ENCODE measurements around the gene RUFY1. TPM values are rescaled to one million over a fixed set of nuclear protein-coding genes. Genes with fewer than 3 reads are reported as not detected.
"Not testable (repeated sequence)": the region's sequence is repeated elsewhere in the genome, so short reads cannot be mapped to it uniquely, and the experiment has no call there.

The RUFY1 gene
- total and polyA plus RNA-seq, 9 of the 15 experiments (the other 6 are each of a cell fraction or from before 2014, with no cell fraction given): 5.0 to 41.7 (median 29.6) TPM

DNA sequence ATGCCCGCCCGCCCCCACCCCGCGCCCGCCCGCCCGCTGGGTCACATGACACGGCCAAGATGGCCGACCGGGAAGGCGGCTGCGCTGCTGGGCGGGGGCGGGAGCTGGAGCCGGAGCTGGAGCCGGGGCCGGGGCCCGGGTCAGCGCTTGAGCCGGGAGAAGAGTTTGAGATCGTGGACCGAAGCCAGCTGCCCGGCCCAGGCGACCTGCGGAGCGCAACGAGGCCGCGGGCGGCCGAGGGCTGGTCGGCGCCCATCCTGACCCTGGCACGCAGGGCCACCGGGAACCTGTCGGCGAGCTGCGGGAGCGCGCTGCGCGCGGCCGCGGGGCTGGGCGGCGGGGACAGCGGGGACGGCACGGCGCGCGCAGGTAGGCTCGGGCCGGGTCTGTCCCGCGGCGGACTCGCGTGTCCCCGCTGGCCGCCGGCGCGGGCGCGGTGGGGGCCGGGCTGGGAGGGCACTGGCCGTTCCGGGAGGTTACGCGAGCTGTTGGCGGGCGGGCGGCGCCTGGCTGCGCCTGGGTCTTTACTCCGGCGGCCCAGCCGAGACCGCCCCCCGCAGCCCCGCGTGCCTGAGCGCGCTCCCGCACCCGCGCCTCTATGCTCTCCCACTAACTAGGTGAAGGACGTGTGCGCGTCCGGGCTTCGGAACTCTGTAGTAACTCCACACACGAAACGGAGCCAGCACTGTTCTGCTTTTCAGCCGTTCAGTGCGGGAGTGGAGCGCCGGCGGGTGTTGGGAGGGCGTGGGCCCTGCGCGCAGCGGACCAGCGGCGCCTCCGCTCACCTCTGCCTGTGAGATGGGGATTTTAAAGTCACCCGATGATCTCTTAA is at the start of gene RUFY1 (continued):
- TF ChIP-seq, protein P1, sequence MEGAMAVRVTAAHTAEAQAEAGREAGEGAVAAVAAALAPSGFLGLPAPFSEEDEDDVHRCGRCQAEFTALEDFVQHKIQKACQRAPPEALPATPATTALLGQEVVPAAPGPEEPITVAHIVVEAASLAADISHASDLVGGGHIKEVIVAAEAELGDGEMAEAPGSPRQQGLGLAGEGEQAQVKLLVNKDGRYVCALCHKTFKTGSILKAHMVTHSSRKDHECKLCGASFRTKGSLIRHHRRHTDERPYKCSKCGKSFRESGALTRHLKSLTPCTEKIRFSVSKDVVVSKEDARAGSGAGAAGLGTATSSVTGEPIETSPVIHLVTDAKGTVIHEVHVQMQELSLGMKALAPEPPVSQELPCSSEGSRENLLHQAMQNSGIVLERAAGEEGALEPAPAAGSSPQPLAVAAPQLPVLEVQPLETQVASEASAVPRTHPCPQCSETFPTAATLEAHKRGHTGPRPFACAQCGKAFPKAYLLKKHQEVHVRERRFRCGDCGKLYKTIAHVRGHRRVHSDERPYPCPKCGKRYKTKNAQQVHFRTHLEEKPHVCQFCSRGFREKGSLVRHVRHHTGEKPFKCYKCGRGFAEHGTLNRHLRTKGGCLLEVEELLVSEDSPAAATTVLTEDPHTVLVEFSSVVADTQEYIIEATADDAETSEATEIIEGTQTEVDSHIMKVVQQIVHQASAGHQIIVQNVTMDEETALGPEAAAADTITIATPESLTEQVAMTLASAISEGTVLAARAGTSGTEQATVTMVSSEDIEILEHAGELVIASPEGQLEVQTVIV (CRISPR knock-in tag; IDR thresholded peaks at IDR 0.05; ENCODE audit: borderline replicate concordance): no peak
- TF ChIP-seq TAF1 (IDR thresholded peaks at IDR 0.05; ENCODE audit: control insufficient read depth, extremely low read depth, insufficient read depth, low read length, severe bottlenecking) (peak; percentile 49), NR2C2 (CRISPR knock-in tag; IDR thresholded peaks at IDR 0.05) (no peak), NR2C2 (tag; IDR thresholded peaks at IDR 0.05) (peak; percentile 81; the same call in 1 of the 2 replicates)

DNA sequence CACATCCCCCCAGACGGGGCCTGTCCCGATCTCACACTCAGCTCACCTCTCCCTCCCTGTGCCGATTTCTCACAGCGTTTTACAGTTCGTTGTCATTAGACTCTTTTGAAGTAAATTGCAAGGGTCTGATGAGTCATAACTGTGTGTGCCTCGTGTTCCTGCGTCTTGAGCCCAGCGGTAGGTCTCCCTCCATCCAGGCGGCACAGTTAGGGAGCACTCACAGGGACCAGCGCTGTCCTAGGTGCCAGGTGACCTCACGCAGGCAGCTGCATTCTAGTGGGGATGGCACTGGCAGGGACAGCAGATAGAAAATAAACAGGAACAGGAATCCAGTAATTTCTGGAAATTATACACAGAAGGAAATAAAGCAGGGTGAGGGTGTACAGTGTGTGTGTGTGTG is 48.4 kb upstream of the RUFY1 start:
- WGBS (ENCODE audit: insufficient coverage, low coverage, missing lambda C conversion rate): no CpG with 5 or more reads among the region's 11 CpGs
- H4K20me1 ChIP-seq (replicated peaks; ENCODE audit: control insufficient read depth, insufficient read depth, low read length); H2AFZ ChIP-seq (ENCODE audit: low read depth, low read length); DNase-seq (ENCODE audit: extremely low read depth in 1 of 4, low spot score in 3 of 4); BruUV-seq (replicated peaks); POLR2A ChIA-PET; ATAC-seq; H3K9me1 ChIP-seq (ENCODE audit: control insufficient read depth, insufficient read depth, low read length); in situ Hi-C loops (cut with MboI); intact Hi-C loops (cut with micrococcal nuclease); H3K4me1 ChIP-seq (replicated peaks in 1 of 2; ENCODE audit: control insufficient read depth in 2 of 2, insufficient read depth in 2 of 2, low read length in 2 of 2); H3K36me3 ChIP-seq (ENCODE audit: control insufficient read depth, insufficient read depth, low read length); H3K79me2 ChIP-seq (ENCODE audit: control insufficient read depth, insufficient read depth, low read length); H3K9ac ChIP-seq (ENCODE audit: insufficient read depth in 1 of 2, low read depth in 2 of 2, low read length in 2 of 2); H3K4me2 ChIP-seq (ENCODE audit: insufficient read depth, low read length); H3K4me3 ChIP-seq; CTCF ChIA-PET (ENCODE audit: low intra/inter-chr PET ratio); H3K27ac ChIP-seq (ENCODE audit: extremely low read depth, low read depth, low read length); H3K9me3 ChIP-seq (replicated peaks; ENCODE audit: control insufficient read depth, insufficient read depth, low read depth, low read length): not testable (repeated sequence)
- peaks cover 24 to 49% of the 10 kb centered on the region in 2 experiments for H3K27me3 ChIP-seq (ENCODE audit: control insufficient read depth in 2 of 2, insufficient read depth in 2 of 2, low read length in 2 of 2)
- FAIRE-seq: peak; percentile 56

DNA sequence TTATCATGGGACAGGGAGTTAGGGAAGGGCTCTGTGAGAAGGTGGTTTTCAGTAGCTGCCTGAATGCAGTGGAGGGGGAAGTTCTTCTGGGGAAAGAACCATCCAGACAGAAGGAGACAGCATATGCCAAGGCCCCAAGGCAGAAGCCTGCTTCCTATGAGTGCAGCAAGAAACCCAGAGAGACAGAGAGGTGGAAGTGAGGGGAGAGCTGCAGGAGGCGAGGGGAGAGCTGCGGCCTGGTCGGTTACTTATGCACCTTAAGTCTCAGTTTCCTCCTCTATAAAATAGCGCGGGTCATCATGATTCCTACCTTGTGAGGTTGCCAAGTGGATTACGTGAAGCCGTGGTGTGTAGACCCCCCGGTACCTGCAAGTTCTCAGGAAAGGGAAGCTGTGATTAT is 47.9 kb upstream of the RUFY1 start:
- H3K27ac ChIP-seq (ENCODE audit: extremely low read depth, low read depth, low read length); H3K9ac ChIP-seq (ENCODE audit: insufficient read depth in 1 of 2, low read depth in 2 of 2, low read length in 2 of 2); in situ Hi-C loops (cut with MboI); H3K4me1 ChIP-seq (replicated peaks in 1 of 2; ENCODE audit: control insufficient read depth in 2 of 2, insufficient read depth in 2 of 2, low read length in 2 of 2); H3K4me3 ChIP-seq; H2AFZ ChIP-seq (ENCODE audit: low read depth, low read length); CTCF ChIA-PET (ENCODE audit: low intra/inter-chr PET ratio); H4K20me1 ChIP-seq (replicated peaks; ENCODE audit: control insufficient read depth, insufficient read depth, low read length); intact Hi-C loops (cut with micrococcal nuclease); H3K79me2 ChIP-seq (ENCODE audit: control insufficient read depth, insufficient read depth, low read length); DNase-seq (ENCODE audit: extremely low read depth in 1 of 4, low spot score in 3 of 4); H3K4me2 ChIP-seq (ENCODE audit: insufficient read depth, low read length); H3K9me3 ChIP-seq (replicated peaks; ENCODE audit: control insufficient read depth, insufficient read depth, low read depth, low read length); H3K9me1 ChIP-seq (ENCODE audit: control insufficient read depth, insufficient read depth, low read length); ATAC-seq; FAIRE-seq; POLR2A ChIA-PET; H3K36me3 ChIP-seq (ENCODE audit: control insufficient read depth, insufficient read depth, low read length); BruUV-seq (replicated peaks): not testable (repeated sequence)
- H3K27me3 ChIP-seq (ENCODE audit: control insufficient read depth in 2 of 2, insufficient read depth in 2 of 2, low read length in 2 of 2): peaks cover 24 to 50% of the 10 kb centered on the region in 2 experiments
- WGBS (ENCODE audit: insufficient coverage, low coverage, missing lambda C conversion rate): 11% methylated on average over 3 of the region's 8 CpGs
